A375 (cell line): Measurements from ENCODE around the gene HLX. TPM values are rescaled to one million over a fixed set of nuclear protein-coding genes. Genes with fewer than 3 reads are reported as not detected.

ENCODE experiments used
- total RNA-seq: library from RNA; depleted of rRNA; stranded (reverse); fragments of >200 nt; shearing (Covaris generic); gene quantifications from 2 replicates; pipeline ENCODE4 v1.2.3, GENCODE V29; 2014; rRNA removed

HLX gene
- 5.8 and 8.1 TPM in 2 replicates for total RNA-seq

DNA sequence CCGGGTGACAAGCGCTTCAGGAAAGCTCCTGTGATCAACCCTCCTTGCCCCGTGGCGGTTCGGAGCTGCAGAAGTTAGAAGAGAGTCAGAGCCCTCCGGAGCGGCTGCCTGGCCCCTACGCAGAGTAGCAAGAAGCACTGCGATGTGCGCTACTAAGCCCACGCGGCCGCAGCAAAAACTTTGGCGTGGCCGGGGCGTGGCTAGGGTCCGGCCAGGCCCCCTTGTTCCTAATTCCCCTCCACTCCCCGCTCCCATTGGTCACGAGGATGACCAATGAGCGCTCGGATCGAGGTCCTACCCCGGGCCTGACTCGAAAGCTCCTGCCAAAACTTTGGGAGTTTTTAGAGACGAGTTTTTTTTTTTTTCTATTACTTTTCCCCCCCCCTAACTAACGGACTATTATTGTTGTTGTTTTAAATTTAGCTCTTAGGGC, at the start of gene HLX:
TSS of gene HLX (plus strand) at position 368 of the 433 bp plus-strand sequence. CDS start 415 bp downstream, outside the sequence.

Other genes starting within 250 kb of the HLX start
- gene C1orf115, start 189.1 kb upstream of the HLX start, total RNA-seq = 0.48 and 0.68 TPM in 2 replicates
- 0.64 and 3.5 TPM in 2 replicates for gene MTARC2, start 131.1 kb upstream of the HLX start, total RNA-seq
- gene MTARC1, start 92.5 kb upstream of the HLX start, total RNA-seq = 0.16 and 0.19 TPM in 2 replicates